Left hindlimb (tissue), 1 donor: Measurements from ENCODE around the gene NFIB.
A peak's percentile ranks its signal among the peaks of the same experiment; 100 is the strongest.

Experiments used
- DNase-seq: peaks from one replicate; pipeline ENCODE4 v3.0.0-alpha.2; 2018

Gene NFIB

DNA sequence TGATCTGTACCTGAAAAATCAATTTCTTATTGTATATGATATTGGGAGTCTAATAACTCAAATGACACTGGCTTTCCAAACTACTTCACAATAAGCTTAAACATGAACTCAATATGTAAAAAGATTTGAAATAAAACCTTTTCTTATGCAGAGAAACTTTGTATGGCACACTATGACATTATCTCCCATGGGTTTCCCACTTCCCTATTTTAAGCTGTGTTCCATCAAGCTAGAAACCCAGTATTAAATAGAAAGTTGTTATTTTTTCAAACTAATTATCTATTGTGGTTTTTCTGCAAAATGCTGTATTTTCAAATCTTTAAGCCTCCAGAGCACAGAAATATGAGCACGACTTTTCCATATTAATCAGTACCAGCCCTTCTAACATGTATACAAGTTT is 174.7 kb downstream of the NFIB start:
- no peak for DNase-seq

DNA sequence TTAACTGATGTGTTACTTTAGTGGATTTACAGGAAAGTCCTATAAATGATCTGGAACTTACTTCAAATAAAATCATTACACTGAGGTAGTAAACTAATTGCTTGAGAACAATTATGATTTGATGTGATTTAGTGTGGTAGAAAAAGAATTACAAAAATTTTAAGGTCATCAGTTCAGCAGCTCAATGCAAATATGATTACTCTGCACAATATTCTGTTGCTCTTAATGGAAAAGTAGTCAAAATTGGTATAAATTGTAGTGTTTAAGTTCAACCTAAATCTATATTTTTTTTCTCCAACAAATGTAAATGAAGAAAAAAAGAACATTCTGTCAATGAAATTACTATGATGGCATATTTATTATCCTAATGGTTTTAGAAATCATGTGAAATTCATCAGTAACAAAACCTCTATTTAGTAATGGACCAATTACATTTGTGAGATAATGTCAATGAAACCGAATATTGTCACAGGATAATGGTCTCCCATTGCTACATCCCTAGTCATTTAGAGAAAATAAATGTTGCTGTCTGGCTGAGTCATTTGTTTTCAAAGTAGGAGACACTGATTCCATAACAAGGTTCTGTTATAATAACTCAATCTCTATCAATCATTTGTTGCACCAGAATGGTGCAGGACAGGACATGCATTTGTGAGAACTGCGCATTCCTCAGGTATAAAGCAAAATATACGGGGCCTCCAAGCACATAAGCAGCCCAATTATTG is 177.1 kb downstream of the NFIB start:
- no peak for DNase-seq

DNA sequence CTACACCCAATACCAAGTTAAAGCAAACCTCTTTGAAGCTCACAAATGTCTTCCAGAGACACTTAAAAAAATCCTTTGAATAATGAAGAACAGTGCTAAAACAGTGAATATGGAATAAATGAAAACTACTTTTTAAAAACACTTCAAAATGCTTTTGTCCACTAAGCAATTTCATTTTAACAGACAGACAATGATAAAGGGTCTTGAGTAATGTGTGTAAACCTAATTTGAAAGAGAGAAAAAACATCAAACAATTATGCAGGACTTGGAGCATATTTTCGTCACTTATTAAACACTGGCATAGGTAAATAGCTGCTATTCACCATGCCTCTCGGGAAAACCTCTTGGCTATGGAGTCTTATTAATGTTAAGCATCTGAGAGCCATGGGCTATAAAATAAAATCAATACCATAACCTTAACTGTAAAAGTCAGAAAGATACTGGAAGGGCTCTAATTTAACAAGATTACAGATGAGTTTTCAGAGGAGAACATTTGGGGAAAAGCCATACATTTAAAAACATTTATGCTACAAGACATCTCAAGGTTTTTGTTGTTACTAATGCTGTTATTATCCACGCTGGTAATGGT is 177.8 kb downstream of the NFIB start:
- DNase-seq, result no peak

DNA sequence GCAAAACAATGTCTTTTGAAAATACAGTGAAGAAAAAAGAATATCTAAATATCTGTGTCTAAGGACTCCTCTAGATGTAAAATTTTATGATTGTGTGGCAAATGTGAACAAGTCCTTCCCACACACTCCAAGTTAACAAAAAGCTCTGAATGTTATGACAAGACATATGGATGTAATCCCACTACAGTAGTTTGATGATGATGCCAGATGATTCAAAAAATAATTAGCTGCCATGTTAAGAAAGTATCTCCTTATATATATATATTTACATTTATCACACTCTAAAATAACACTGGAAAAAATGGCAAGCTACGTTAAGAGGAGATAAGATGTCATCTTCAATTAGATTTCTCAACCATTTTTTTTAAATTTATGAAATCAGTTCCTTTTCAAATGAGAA is 178.5 kb downstream of the NFIB start:
- DNase-seq, result no peak

DNA sequence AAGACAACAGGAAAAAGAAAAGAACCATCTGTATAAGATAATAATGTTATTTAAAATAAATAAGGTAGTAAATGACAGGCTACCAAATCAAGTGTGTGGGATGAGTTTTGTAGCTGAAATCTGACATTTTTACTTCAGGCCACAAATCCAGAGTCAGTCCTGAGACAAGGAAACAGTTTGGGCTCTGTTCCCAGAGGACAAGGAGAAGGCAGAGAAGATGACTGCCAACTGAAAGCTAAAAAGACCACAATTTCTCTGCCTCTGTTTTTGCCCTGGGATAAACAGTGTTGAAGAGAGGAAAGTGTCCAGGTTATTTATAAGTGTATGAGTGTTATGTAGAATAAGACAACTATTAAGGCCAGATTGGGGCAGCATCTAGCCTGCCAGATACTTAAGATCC is 180.5 kb downstream of the NFIB start:
- DNase-seq, result no peak

DNA sequence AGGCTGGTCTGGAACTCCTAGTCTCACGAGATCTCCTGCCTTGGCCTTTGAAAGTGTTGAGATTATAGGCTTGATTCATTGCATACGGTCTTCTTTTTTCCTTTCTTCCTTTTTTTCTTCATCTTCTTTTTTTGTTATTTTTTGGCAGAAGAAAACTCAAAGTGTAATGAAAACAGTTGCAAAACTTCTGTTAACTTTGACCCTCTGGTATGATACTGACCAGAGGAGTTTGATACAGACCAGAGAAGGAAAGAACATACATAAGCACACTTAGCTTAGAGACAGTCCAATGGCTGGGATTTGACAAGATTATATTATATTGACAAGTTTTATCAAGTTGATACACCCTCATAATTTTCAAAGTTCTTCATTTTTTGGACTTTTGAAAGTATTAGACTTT is 181.2 kb downstream of the NFIB start:
- no peak for DNase-seq

DNA sequence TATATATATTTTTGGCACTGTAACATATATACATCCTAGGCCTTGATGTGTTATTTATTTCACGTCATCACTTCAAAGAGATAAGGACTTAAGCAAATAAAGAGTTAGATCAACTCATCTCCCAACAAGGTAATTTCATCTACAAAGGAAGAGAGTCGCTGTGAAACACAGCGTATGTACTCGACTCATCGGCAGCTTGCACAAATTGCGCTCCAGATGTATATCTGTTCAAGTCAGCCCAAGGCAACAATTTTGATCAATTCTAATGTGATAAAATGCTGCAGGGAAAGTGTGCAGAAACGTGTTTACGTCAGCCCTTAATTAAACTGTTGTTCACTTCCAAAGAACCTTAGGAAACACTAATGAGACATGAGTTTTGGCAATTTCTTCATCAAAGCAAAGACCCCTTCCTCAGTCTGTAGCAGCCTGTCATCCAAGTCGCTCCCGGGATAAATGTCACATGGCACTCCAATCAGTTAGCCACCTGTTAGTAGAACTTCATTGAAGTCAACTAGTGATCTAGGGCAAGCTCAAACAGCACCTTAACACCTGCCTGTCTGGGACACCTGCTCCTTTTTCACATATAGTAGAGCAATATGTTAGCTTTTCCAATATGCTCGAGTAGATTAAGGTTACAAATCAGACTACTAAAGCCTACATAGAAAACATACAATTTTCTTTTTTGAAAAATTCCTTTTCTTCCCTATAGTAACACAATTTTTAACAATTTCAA is 182.4 kb downstream of the NFIB start:
- DNase-seq, result no peak

DNA sequence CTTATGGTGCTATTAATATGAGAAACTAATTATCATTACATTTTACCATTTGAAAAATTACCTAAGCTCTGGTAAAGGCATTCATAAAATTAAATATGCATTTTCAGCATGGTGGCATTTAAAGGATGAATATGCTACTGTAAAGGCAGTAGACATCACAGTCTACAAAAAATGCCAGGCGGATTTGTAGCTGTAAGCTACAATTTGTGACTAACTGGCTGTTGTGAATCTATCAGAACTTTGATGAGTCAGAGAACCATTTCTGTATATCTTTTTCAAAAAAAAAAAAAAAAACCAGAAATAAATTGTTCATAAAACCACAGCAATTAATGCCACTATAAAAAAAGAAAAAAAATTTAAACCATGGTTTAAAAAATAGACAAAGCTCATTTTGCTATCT is 186.3 kb downstream of the NFIB start:
- no peak for DNase-seq

DNA sequence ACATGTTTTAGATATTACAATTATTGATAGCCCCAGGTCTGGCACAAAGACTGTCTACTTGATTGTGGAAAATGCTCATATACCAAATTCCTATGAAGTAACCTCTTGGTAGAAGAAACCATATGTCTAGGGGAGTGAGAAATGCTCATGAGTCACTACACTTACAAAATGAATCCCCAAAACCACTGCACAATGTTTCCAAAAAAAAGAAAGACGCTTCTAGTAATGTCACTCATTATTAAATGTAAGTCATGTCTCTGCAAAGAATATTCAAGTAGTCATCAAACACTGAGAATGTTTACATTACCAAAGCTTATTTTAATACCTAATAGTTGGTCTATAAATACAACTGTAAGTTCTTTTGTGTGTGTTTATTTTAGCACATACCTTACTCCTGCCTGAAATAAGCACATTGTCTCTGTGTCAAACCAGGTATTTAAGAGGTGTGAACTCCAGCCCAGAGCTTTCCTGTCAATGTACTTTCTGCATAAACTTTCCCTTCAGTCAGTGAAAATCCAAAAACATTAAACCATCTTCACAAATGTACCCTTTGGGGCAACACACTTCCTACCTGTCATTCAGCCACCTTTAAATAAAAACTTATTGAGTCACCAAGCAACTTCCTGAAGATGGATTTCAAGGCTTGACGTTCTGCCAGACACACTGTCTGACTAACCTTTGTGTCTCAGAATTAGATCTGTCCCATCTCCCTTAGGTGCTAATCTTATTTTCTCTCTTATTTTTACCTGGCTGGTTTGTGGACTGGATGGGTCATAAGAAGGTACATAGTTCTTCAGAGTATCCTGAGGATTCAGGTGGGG is 194.0 kb downstream of the NFIB start:
- no peak for DNase-seq

DNA sequence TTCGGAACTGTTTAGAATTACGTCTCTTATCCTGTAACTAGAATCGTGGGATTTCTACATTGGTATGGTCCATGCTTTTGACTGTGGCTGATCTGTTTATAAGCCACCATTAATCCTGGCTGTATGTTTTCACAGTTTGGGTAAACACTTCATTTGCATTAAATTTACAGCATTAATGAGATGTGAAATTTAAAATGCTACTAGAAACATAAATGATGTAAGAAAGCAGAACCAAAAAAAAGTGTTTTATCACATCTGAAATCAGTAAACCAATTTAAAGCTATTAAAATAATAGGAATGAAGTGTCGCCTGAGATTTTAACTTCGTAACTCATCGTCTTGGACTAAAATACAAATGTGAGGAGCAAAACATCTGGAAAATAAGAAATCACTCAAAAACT is 201.7 kb downstream of the NFIB start:
- DNase-seq, result no peak

DNA sequence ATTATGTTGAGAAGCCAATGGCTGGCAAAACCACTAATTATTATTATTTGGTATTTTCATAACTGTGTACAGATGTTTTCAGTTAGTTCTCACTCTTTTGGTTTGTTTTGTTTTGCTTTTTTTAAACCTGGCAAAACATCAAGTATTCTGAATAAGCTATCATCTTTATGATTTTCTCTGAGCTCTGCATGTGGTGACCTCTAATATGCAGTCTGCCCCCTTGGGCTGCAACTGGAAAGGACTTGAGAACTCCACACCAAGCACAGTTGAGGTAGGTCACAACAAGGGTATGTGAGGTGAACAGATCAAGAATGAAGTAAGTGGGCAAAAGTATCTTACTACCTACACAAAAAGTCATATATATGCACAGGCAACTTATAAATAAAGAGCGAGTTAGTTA is 202.2 kb downstream of the NFIB start:
- no peak for DNase-seq

DNA sequence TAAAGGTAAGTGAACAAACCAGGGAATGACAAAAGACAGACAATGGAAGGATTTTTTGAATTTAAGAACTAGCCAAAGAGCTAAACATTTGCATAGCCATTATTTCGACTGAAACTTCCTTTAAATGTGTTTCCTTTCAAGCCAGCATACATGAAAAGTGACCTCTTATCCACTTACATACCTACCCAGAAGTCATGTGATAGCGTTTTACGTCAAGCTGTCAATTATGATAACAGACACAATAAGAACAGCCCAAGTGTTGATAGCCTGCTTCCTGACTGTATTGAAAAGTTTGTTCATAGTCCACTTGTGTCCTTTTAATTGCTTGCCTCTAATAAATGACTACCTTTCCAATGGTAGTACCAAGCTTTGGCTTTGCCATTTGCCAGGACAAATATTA is 206.0 kb downstream of the NFIB start:
- no peak for DNase-seq

DNA sequence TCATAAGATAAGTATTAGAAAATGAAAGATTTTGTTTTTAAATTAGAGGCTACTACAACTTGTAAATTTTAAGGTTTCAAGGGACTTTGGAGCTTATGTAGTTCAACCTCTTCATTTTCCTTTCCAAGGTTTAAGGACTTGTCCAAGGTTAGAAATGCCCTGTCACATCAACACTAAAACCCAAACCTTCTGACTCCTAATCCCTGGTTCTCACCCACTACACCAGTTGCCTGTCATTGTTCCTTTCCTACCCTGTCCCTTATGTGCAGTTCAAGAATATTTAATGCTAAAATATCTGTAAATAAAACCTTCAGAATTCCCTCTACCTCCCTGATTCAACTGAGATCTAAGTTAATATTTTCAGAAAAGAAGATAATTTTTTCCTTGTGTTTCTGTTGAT is 206.4 kb downstream of the NFIB start:
- no peak for DNase-seq

DNA sequence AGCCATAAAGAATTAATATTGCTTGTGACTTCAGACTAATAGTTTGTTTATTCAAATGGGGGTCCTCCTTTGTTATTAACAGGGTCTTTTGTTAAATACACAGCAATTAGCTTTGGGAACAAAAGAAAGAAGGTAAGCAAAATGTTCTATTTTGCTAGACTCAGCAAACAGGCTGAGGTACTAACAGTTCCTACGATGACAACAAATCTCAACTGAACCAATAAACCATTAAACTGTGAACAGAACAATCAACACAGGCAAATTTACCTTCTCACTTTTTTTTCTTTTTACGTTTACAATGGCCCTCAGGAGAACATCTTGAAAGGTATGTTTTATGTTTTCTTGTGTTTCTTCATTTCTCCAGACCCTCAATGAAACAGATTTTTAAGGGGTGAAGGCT is 207.2 kb downstream of the NFIB start:
- no peak for DNase-seq

DNA sequence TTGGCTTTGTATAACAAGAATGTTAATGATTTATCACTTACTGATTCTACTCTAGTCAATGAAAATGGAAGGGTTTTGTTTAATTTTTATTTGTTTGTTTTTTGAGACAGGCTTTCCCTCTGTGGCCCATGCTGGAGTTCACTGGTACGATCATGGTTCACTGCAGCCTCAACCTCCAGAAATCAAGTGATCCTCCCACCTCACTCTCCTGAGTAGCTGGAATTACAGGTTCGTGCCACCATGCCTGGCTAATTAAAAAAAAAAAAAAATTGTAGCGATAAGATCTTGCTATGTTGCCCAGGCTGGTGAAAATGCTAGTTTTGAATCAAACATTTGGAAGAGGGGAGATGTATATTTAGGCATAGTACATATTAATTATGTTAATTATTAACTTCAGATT is 209.4 kb downstream of the NFIB start:
- no peak for DNase-seq

DNA sequence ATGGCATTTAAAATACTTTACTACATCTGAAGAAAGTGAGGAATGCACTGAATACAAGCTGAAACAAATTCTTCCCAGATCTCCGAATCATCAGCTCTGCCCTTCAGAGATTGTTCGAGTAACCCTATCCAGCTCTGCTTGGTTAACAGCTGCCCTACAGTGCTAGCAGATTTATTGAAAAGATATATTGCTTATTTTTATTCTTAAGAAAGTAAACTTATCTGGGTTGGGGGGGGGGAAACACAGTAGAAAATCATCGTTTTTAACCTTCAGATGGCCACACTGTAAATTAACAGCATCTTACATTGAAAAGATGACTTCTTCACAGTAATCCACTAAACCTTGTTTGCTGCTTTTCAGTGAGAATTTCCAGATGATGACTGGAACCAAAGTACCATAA is 210.8 kb downstream of the NFIB start:
- no peak for DNase-seq

DNA sequence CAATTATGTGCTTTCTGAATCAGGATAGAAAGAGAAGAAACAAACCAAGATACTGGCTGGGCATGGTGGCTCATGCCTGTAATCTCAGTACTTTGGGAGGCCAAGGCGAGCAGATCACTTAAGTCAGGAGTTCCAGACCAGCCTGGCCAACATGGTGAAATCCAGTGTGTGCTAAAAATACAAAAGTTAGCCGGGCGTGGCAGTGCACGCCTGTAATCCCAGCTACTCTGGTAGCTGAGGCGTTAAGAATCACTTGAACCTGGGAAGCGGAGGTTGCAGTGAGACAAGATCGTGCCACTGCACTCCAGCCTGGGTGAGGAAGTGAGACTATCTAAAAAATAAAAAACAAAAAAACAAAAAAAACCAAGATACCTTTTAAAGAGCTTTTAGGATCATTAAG is 214.2 kb downstream of the NFIB start:
- DNase-seq, result no peak

DNA sequence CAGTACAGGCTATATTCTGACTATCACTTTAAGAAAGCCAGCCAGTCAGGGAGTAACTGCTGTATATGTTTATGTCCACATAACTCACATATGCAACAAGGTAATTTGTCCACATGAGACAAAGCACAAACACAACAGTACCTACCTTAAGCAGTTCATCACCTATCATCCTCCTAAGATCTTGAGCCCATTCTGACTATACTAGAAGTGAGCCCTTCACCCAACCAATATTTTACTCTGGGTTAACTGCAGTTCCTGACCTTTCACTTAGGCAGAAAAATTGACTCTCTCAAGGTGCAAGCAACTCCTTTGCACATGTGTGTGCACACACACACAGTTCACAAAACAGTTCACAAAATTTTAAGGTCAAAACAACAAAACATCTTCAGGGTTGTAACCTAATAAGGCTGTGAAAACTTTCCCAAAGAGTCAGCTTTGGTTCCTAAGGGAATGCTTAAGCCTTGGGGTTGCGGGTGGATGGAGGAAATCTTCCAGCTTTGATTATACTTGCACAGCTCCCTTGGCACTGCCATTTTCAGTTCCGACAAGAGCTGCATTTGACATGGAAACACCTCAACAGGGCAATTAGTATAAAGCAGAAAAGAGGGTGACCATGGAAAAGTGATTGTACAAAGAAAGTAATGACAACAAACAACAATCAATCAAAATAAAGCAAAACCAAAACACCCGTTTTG is 215.3 kb downstream of the NFIB start:
- no peak for DNase-seq

DNA sequence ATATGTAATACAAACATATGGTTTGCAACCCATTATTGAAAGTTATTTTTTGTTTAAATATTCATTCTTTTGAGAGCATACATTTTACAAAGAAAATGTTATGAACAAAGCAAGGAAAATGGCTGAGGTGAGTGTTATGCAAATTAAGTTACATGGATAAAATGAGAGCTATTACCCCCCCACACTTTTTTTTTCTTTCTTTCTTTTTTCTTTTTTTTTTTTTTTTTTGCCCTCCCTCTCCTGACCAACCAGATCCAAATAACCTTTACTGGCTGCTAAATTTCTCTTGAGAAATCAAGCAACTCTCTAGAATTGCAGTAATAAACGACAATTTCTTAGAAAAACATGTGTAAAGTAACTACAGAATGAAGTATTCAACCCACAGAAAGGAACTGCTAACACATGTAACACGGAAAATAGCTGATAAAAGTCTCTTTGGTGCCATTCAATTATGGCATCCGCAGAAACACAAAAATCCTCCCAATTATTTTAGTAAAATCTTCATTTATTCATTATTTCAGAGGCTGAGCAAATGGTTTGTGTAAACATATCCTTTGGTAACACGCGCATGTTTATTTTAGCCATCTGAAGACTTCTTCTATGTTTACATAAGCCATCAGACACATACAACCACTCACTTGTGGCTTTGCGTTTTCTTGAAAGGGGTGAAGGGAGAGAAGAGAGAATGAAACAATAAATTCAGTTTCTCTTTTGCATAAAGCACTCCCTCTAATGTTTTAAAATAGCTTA is 216.1 kb downstream of the NFIB start:
- DNase-seq, result no peak

DNA sequence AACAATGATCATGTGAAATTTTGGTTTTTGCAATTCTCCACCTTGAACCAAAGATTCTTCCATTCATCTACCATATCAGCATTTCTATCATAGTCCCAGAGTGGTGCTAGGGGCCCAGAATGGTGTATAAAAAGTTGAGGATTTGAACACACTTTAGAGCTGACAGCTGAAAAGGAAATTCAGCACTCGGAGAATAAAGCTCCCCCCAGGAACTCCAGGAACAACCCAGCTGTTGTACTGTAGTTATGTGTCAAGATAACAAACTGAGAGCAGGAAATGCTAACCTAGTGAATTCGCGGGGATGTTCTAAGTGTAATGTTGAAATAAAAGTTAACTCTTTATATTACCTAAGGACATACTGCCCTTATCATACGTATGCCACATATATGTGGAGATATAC is 216.7 kb downstream of the NFIB start:
- no peak for DNase-seq

DNA sequence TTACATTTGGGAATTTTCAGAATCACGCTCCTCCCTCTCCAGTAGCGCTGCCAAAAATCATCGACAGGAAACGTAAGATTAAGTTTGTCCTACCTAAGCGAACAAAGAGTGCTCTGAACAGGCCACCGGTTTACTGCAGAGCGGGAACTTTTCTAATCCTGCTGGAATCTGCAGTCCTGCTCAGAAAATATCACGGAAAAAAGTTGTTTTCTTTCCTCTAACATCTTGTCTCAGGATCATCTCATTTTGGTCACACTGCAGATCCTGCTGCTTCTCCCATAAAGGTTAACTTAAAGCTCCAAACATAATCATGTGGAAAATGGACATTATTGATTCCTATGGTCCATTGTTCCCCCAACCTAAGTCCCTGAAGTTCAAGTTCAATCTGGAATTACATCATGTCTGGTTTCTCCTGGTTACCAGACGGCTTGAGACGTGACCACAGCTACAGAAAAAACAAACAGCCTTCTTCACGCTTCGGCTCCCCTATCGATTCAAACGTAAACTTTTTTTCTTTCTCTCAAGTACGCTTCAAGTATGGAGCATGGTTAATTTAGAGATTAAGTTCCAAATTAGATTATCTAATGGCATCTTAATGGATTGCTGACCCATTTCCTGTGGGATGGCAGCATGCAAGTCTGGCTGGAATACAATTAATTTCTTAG is 217.6 kb downstream of the NFIB start:
- DNase-seq, result peak; percentile 70

DNA sequence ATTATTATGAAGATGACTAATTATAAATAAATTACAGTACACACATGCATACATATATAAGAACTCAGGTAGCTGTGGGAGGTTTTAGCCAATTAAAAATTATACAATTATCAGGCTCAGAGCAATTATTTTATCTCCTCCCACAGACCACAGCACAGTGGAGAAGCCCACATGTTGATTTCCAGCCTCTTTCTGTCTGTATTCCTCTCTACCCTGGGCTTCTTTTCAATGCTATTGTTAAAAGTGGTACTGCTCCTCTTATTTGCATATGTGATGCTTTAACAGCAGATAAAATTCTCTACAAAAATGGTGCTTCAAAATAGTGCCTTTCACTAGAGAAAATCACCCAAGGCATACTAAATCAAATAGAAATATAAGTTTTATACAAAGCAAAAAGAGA is 218.7 kb downstream of the NFIB start:
- no peak for DNase-seq
